Body of pancreas (tissue), 4 donors: ENCODE results near the gene CKAP2. TPM values are rescaled to one million over a fixed set of nuclear protein-coding genes. Genes with fewer than 3 reads are reported as not detected.

ENCODE experiments used
- ATAC-seq: fragments of 150-250 bp; one replicate; pipeline ENCODE4 v1.9.1; 2016
- DNase-seq, 4 donors: peaks; one replicate each; pipeline ENCODE4 v3.0.0-alpha.2; 2019
- H3K27ac ChIP-seq, 4 donors: fragments of 200-600 bp; sonication (generic); 1 replicate in 3 of 4; 2 replicates in 1 of 4; pipeline versions ENCODE4 v1.5.1 to v1.6.1; 2016 to 2019; ENCODE audit warnings: mild to moderate bottlenecking in 1 of 4, mixed read lengths in 1 of 4, moderate library complexity in 1 of 4
- H3K27me3 ChIP-seq, 2 donors: fragments of 200-600 bp; sonication (generic); one replicate each; pipeline ENCODE4 v1.6.0; 2016; ENCODE audit warnings: mild to moderate bottlenecking in 1 of 2
- H3K36me3 ChIP-seq, 2 donors: fragments of 200-600 bp; sonication (generic); replicated peaks in 1 of 2; 2 replicates each; pipeline ENCODE4 v1.5.1; 2016; ENCODE audit warnings: low read depth in 2 of 2; ENCODE audit not compliant: insufficient read depth in 1 of 2
- H3K4me1 ChIP-seq: fragments of 200-600 bp; sonication (generic); one replicate; pipeline ENCODE4 v1.6.0; 2016
- H3K4me3 ChIP-seq, 2 donors: fragments of 200-600 bp; sonication (generic); 1 replicate in 1 of 2; 2 replicates in 1 of 2; pipeline ENCODE4 v1.5.1; 2016 to 2019
- H3K9me3 ChIP-seq, 3 donors: fragments of 200-600 bp; sonication (generic); 1 replicate in 2 of 3; 2 replicates in 1 of 3; pipeline ENCODE4 v1.5.1; 2016
- CTCF ChIP-seq, 7 experiments: fragments of 450-650 bp in 4 of 7; fragments of 200-600 bp in 3 of 7; sonication (generic) in 3 of 7; IDR thresholded peaks; one replicate each; pipeline ENCODE4 v1.5.1; 2016 to 2019; ENCODE audit warnings: antibody characterized with exemption in 7 of 7
- POLR2A ChIP-seq, 3 donors: fragments of 450-650 bp; IDR thresholded peaks; one replicate each; pipeline ENCODE4 v1.6.1; 2016; ENCODE audit warnings: antibody characterized with exemption in 3 of 3, mild to moderate bottlenecking in 2 of 3
- WGBS, 2 donors: methylation state at CpG; one replicate each; pipeline ENCODE4 v1.1.5; 2017; 5-methylcytosine and 5-hydroxymethylcytosine counted together
- intact Hi-C: fragments of 100-400 bp; cut with DNase I; formaldehyde crosslinking; loops from one replicate; pipeline ENCODE4 v1.15.1; 2023
- total RNA-seq, 2 donors: library from RNA; depleted of rRNA; stranded (reverse); fragments of >200 nt; gene quantifications; one replicate each; pipeline ENCODE4 v1.1.0, GENCODE V29; 2016

Gene CKAP2
- total RNA-seq, 2 donors from 2014 or later: 5.2 to 5.9 TPM

GRCh38 chr13:52421216-52421615 is 34.1 kb upstream of the CKAP2 start:
- Histone ChIP-seq H3K27me3 (no peaks in the 10 kb centered on the region), H3K9me3 (no peaks in the 10 kb centered on the region), H3K4me3 (no peak overlapping the region), H3K36me3 (peaks cover 0 to 33% of the 10 kb centered on the region in 2 donors), H3K27ac (no peak overlapping the region), H3K4me1 (no peaks in the 10 kb centered on the region)
- intact Hi-C loops: no loop called here
- no peak for TF ChIP-seq POLR2A (IDR thresholded peaks at IDR 0.05)
- TF ChIP-seq CTCF (IDR thresholded peaks at IDR 0.05): no peak
- ATAC-seq (no peak), DNase-seq (no peak)
- WGBS, 2 donors: 92 to 97% methylated on average over 3 of the region's 3 CpGs

GRCh38 chr13:52428295-52428694 is 27.0 kb upstream of the CKAP2 start:
- Histone ChIP-seq H3K4me1 (no peaks in the 10 kb centered on the region), H3K27me3 (no peaks in the 10 kb centered on the region), H3K36me3 (peaks cover 11 to 14% of the 10 kb centered on the region in 2 donors), H3K27ac (peak overlapping the region in 1 of 4 donors; percentile 21), H3K9me3 (no peaks in the 10 kb centered on the region), H3K4me3 (no peak overlapping the region)
- DNase-seq (peak in 1 of 4 donors; percentile 9), ATAC-seq (peak; percentile 50)
- WGBS, 2 donors: 25 to 36% methylated on average over 2 of the region's 2 CpGs
- TF ChIP-seq CTCF (IDR thresholded peaks at IDR 0.05) (no peak), POLR2A (IDR thresholded peaks at IDR 0.05) (no peak)
- intact Hi-C loops: no loop called here

- TF ChIP-seq CTCF (IDR thresholded peaks at IDR 0.05) (no peak), POLR2A (IDR thresholded peaks at IDR 0.05) (no peak)
- Histone ChIP-seq H3K4me1 (no peaks in the 10 kb centered on the region), H3K27me3 (no peaks in the 10 kb centered on the region), H3K9me3 (no peaks in the 10 kb centered on the region), H3K36me3 (peaks cover 11 to 21% of the 10 kb centered on the region in 2 donors), H3K4me3 (no peak overlapping the region), H3K27ac (no peak overlapping the region)
- 62 to 65% methylated on average over 2 of the region's 2 CpGs for WGBS, 2 donors
- ATAC-seq (no peak), DNase-seq (no peak)
- intact Hi-C loops: no loop called here
These were observed 22.8 kb upstream of the CKAP2 start for GRCh38 chr13:52432456-52432855.

- H3K36me3 ChIP-seq: peaks cover 0 to 3% of the 10 kb centered on the region in 2 donors
- H3K27ac ChIP-seq: no peak overlapping the region
- no peaks in the 10 kb centered on the region for H3K27me3 ChIP-seq
- H3K4me3 ChIP-seq: no peak overlapping the region
- 78 to 83% methylated on average over 1 of the region's 1 CpG for WGBS, 2 donors
- no peak for ATAC-seq
- intact Hi-C loops: no loop called here
- no peak for DNase-seq
- peaks cover 28% of the 10 kb centered on the region for H3K4me1 ChIP-seq
- H3K9me3 ChIP-seq: no peaks in the 10 kb centered on the region
- TF ChIP-seq CTCF (IDR thresholded peaks at IDR 0.05) (no peak), POLR2A (IDR thresholded peaks at IDR 0.05) (no peak)
These were observed 9.0 kb upstream of the CKAP2 start for GRCh38 chr13:52446265-52446664.

DNA sequence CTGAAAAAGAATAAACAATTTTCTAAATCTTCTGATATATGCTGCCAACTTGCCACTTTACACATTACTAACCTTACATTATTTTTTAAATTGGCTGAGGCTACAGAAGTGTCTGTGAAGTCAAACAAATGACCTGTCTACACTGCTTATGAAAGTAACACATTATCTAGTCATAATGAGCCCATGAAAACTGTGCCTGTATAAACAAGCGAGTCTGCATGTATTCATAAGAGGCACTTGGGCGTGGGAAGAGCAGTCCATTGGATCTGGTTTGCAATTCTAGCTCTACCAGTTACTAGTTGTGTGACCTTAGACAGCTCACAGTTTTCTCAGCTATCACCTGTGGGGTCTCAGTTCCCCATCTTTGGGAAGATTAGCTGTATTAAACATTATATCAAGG is 7.9 kb upstream of the CKAP2 start:
- no peak for ATAC-seq
- intact Hi-C loops: no loop called here
- H3K27ac ChIP-seq: no peak overlapping the region
- DNase-seq: no peak
- H3K9me3 ChIP-seq: no peaks in the 10 kb centered on the region
- TF ChIP-seq POLR2A (IDR thresholded peaks at IDR 0.05): no peak
- no peak for TF ChIP-seq CTCF (IDR thresholded peaks at IDR 0.05)
- no peaks in the 10 kb centered on the region for H3K36me3 ChIP-seq
- WGBS, 2 donors: 88 to 93% methylated on average over 2 of the region's 2 CpGs
- no peak overlapping the region for H3K4me3 ChIP-seq
- H3K4me1 ChIP-seq: peaks cover 28% of the 10 kb centered on the region
- no peaks in the 10 kb centered on the region for H3K27me3 ChIP-seq
